CD4-positive, alpha-beta T cell treated with Interleukin-17A for 4 hours (primary cell): Measurements from ENCODE around the gene OGA.

Experiments used
- DNase-seq: peaks from one replicate; pipeline ENCODE4 v3.0.0-alpha.2; 2020; ENCODE audit warnings: mixed read lengths

Gene OGA

GRCh38 chr10:101774589-101775272 lies 43.5 kb downstream of the OGA start:
- no peak for DNase-seq

- no peak for DNase-seq
Observed at GRCh38 chr10:101773923-101774588, 44.2 kb downstream of the OGA start.

GRCh38 chr10:101772895-101773761 lies 45.1 kb downstream of the OGA start:
- no peak for DNase-seq

GRCh38 chr10:101772017-101772894 lies 46.0 kb downstream of the OGA start:
- no peak for DNase-seq

GRCh38 chr10:101771380-101771779 lies 46.9 kb downstream of the OGA start:
- DNase-seq, result no peak

GRCh38 chr10:101770331-101771215 lies 47.7 kb downstream of the OGA start:
- no peak for DNase-seq

GRCh38 chr10:101769541-101770180 lies 48.6 kb downstream of the OGA start:
- no peak for DNase-seq

- no peak for DNase-seq
Observed at GRCh38 chr10:101768791-101769170, 49.5 kb downstream of the OGA start.

- no peak for DNase-seq
Observed at GRCh38 chr10:101767966-101768790, 50.1 kb downstream of the OGA start.

GRCh38 chr10:101767600-101767945 lies 50.7 kb downstream of the OGA start:
- DNase-seq, result no peak

- no peak for DNase-seq
Observed at GRCh38 chr10:101766753-101767599, 51.3 kb downstream of the OGA start.

- DNase-seq, result no peak
Observed at GRCh38 chr10:101766306-101766705, 51.9 kb downstream of the OGA start.

GRCh38 chr10:101763141-101763846 lies 55.0 kb downstream of the OGA start:
- DNase-seq, result no peak

GRCh38 chr10:101762736-101763135 lies 55.5 kb downstream of the OGA start:
- DNase-seq, result no peak

- DNase-seq, result no peak
Observed at GRCh38 chr10:101761226-101761625, 57.0 kb downstream of the OGA start.

GRCh38 chr10:101760510-101760909 lies 57.7 kb downstream of the OGA start:
- no peak for DNase-seq

- no peak for DNase-seq
Observed at GRCh38 chr10:101759309-101760247, 58.7 kb downstream of the OGA start.
